Endothelial cell of umbilical vein (primary cell): Measurements from ENCODE around the gene LRRFIP2. TPM values are rescaled to one million over a fixed set of nuclear protein-coding genes. Genes with fewer than 3 reads are reported as not detected.

ENCODE experiments used
- BruUV-seq: library from RNA; stranded (reverse); fragments of 400-500 nt; replicated peaks from 2 replicates; lab custom pipeline; 2021; lab: Mats Ljungman, UMichigan
- CTCF ChIA-PET: fragments of 300-600, 350-600 bp; sonication (Branson Sonifier 250); formaldehyde crosslinking; loops from one replicate; lab custom pipeline; 2021; ENCODE audit warnings: antibody characterized with exemption, inconsistent platforms; lab: Charles Lee
- POLR2A ChIA-PET: fragments of 300-600, 350-600 bp; sonication (Branson Sonifier 250); formaldehyde crosslinking; loops from one replicate; lab custom pipeline; 2021; ENCODE audit warnings: antibody characterized with exemption, inconsistent platforms; lab: Charles Lee
- DNase-seq: peaks from one replicate; pipeline ENCODE4 v3.0.0-alpha.2; 2011; ENCODE audit warnings: low read depth, low spot score
- FAIRE-seq: peaks from 2 replicates; lab custom pipeline; 2011; peaks lifted over from hg19 to GRCh38; lab: Jason Lieb, UNC
- H2AFZ ChIP-seq: 2 replicates; pipeline ENCODE4 v1.6.0; 2012; ENCODE audit warnings: low read depth, low read length, control low read depth, inconsistent platforms
- H3K27ac ChIP-seq: 2 replicates; pipeline ENCODE4 v1.5.1; 2011; ENCODE audit warnings: low read depth, mild to moderate bottlenecking, control low read depth, low read length, moderate library complexity; ENCODE audit not compliant: insufficient read depth
- H3K27me3 ChIP-seq, 2 experiments: 2 replicates each; pipeline versions ENCODE4 v1.6.0 to v1.6.1; 2011; ENCODE audit warnings: low read length in 2 of 2, mixed read lengths in 1 of 2; ENCODE audit not compliant: control insufficient read depth in 2 of 2, insufficient read depth in 2 of 2
- H3K36me3 ChIP-seq, 2 experiments: 2 replicates in 1 of 2; 3 replicates in 1 of 2; pipeline ENCODE4 v1.5.1; 2011; ENCODE audit warnings: low read length in 2 of 2, mild to moderate bottlenecking in 1 of 2, moderate library complexity in 1 of 2; ENCODE audit not compliant: control insufficient read depth in 2 of 2, insufficient read depth in 2 of 2; ENCODE audit errors: extremely low read depth in 1 of 2
- H3K4me1 ChIP-seq: 3 replicates; pipeline ENCODE4 v1.5.1; 2011; ENCODE audit warnings: mild to moderate bottlenecking, low read length; ENCODE audit not compliant: control insufficient read depth, insufficient read depth; ENCODE audit errors: extremely low read depth
- H3K4me2 ChIP-seq: 2 replicates; pipeline ENCODE4 v1.6.1; 2011; ENCODE audit warnings: low read length, control low read depth, mixed read lengths; ENCODE audit not compliant: insufficient read depth
- H3K4me3 ChIP-seq, 3 experiments: fragments of 200-600 bp in 1 of 3; sonication (generic), shearing (Covaris generic) in 1 of 3; replicated peaks in 1 of 3; 2 replicates each; pipeline ENCODE4 v1.5.1; 2011 to 2016; ENCODE audit warnings: control low read depth in 3 of 3, low read length in 3 of 3, mild to moderate bottlenecking in 2 of 3, inconsistent platforms in 1 of 3, low read depth in 1 of 3, moderate library complexity in 1 of 3; ENCODE audit not compliant: insufficient read depth in 1 of 3
- H3K79me2 ChIP-seq: 2 replicates; pipeline ENCODE4 v1.6.0; 2012; ENCODE audit warnings: low read length, inconsistent platforms; ENCODE audit not compliant: control insufficient read depth, insufficient read depth
- H3K9ac ChIP-seq: replicated peaks from 2 replicates; pipeline ENCODE3; 2011; ENCODE audit warnings: low read length, control low read depth; ENCODE audit not compliant: insufficient read depth; ENCODE audit errors: extremely low read depth
- H3K9me1 ChIP-seq: replicated peaks from 3 replicates; pipeline ENCODE4 v1.6.0; 2011; ENCODE audit warnings: mild to moderate bottlenecking, low read length; ENCODE audit not compliant: control insufficient read depth, insufficient read depth; ENCODE audit errors: extremely low read depth
- H3K9me3 ChIP-seq: replicated peaks from 2 replicates; pipeline ENCODE4 v1.5.1; 2012; ENCODE audit warnings: low read length, inconsistent platforms; ENCODE audit not compliant: control insufficient read depth, insufficient read depth
- H4K20me1 ChIP-seq: replicated peaks from 2 replicates; pipeline ENCODE3; 2011; ENCODE audit warnings: mild to moderate bottlenecking, low read length; ENCODE audit not compliant: control insufficient read depth, insufficient read depth; ENCODE audit errors: extremely low read depth
- EZH2 ChIP-seq: IDR thresholded peaks from 2 replicates; pipeline ENCODE4 v1.6.1; 2012; ENCODE audit warnings: borderline replicate concordance, low read depth, mild to moderate bottlenecking, moderate library complexity, low read length, inconsistent platforms; ENCODE audit not compliant: severe bottlenecking
- FOS ChIP-seq: IDR thresholded peaks from 2 replicates; pipeline ENCODE4 v1.6.1; 2011; ENCODE audit warnings: mild to moderate bottlenecking, low read length, moderate library complexity, borderline replicate concordance; ENCODE audit not compliant: insufficient read depth
- GATA2 ChIP-seq: IDR thresholded peaks from 2 replicates; pipeline ENCODE4 v1.7.0; 2011; ENCODE audit warnings: low read depth, mild to moderate bottlenecking, moderate library complexity, mixed read lengths, low read length; ENCODE audit not compliant: insufficient read length, insufficient read depth
- JUN ChIP-seq: IDR thresholded peaks from 2 replicates; pipeline ENCODE4 v1.6.1; 2011; ENCODE audit warnings: borderline replicate concordance, low read depth; ENCODE audit not compliant: insufficient read length, insufficient read depth
- MYC ChIP-seq: IDR thresholded peaks from one replicate; pipeline ENCODE4 v1.6.1; 2011; ENCODE audit warnings: mild to moderate bottlenecking, low read depth, low read length
- POLR2A ChIP-seq: IDR thresholded peaks from 2 replicates; pipeline ENCODE4 v1.6.1; 2012; ENCODE audit warnings: low read depth, mild to moderate bottlenecking, control low read depth, low read length
- POLR2AphosphoS5 ChIP-seq: IDR thresholded peaks from 2 replicates; pipeline ENCODE4 v1.6.1; 2012; ENCODE audit warnings: low read depth, mild to moderate bottlenecking, control low read depth, low read length, moderate library complexity; ENCODE audit not compliant: insufficient read depth
- dilution Hi-C: fragments of 300-500 bp; cut with MboI; formaldehyde crosslinking; loops from one replicate; pipeline ENCODE4 v1.15.0; 2019; ENCODE audit warnings: low sequenced_read_pairs; ENCODE audit not compliant: extremely low pct_ligation_motif_present
- intact Hi-C: fragments of 100-400 bp; cut with micrococcal nuclease; formaldehyde crosslinking; loops from one replicate; pipeline ENCODE4 v1.10.0; 2022
- polyA plus RNA-seq, 4 experiments: library from polyadenylated mRNA; depleted of rRNA in 3 of 4; stranded (reverse) in 3 of 4; unstranded in 1 of 4; fragments of >200 nt; gene quantifications; 2 replicates each; pipeline versions ENCODE4 v1.2.1 to v1.2.3, GENCODE V29; 2011 to 2012; ENCODE audit warnings: missing spikeins in 1 of 4
- total RNA-seq: library from RNA; stranded (reverse); gene quantifications from 2 replicates; pipeline ENCODE4 v1.2.3, GENCODE V29; 2021
- TF ChIP-seq, protein P1 (sequence below): IDR thresholded peaks from 2 replicates; pipeline ENCODE4 v1.6.1; 2011; ENCODE audit not compliant: insufficient read depth, insufficient read length
- TF ChIP-seq, protein P2 (sequence below), 2 donors: IDR thresholded peaks; 1 replicate in 1 of 2; 2 replicates in 1 of 2; pipeline ENCODE4 v1.5.1; 2011; ENCODE audit warnings: low read length in 2 of 2, mild to moderate bottlenecking in 2 of 2, moderate library complexity in 2 of 2, control low read depth in 1 of 2, inconsistent platforms in 1 of 2, low read depth in 1 of 2; ENCODE audit not compliant: insufficient read depth in 1 of 2; ENCODE audit errors: extremely low read depth in 1 of 2

LRRFIP2 gene
- total and polyA plus RNA-seq, 2 donors (not counting 3 experiments of a cell fraction or from before 2014, with no cell fraction given): 20.8 to 78.9 TPM

DNA sequence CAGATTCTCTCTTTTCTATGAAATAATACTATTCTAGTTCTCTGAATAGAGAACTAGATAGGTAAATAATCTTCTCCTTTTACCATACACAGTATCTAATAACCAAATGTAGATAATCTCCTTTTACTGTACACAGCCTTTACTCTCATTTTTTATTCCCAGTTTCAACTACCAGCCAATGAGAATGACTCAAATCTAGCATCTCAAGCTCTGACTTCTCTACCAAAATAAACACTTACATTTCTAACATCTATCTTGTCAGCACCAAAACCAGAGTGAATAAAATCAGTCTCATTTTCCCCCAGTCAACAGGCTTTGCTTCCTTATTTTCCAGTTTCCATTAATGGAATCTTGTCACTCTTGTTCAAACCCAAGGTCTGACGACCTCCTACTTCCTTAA is 36.9 kb downstream of the LRRFIP2 start:
- no peak for FAIRE-seq
- CTCF ChIA-PET: no interaction called here
- no peaks in the 10 kb centered on the region for H3K9me3 ChIP-seq
- H3K27me3 ChIP-seq: no peaks in the 10 kb centered on the region
- H3K4me1 ChIP-seq: peaks cover 4% of the 10 kb centered on the region
- H3K4me2 ChIP-seq: no peak overlapping the region
- H3K9ac ChIP-seq: no peak overlapping the region
- dilution Hi-C loops: no loop called here
- no peak for DNase-seq
- intact Hi-C loops: no loop called here
- BruUV-seq: no TSS peak
- H4K20me1 ChIP-seq: no peaks in the 10 kb centered on the region
- H3K4me3 ChIP-seq: no peak overlapping the region
- no peak overlapping the region for H3K27ac ChIP-seq
- POLR2A ChIA-PET: no interaction called here
- H3K36me3 ChIP-seq: no peaks in the 10 kb centered on the region
- no peaks in the 10 kb centered on the region for H3K9me1 ChIP-seq
- no peak for TF ChIP-seq POLR2A
- no peak for TF ChIP-seq FOS
- no peak for TF ChIP-seq EZH2
- TF ChIP-seq GATA2: no peak
- no peak for TF ChIP-seq JUN
- TF ChIP-seq MYC: no peak
- TF ChIP-seq, protein P1, sequence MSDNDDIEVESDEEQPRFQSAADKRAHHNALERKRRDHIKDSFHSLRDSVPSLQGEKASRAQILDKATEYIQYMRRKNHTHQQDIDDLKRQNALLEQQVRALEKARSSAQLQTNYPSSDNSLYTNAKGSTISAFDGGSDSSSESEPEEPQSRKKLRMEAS: no peak
- TF ChIP-seq, protein P2, sequence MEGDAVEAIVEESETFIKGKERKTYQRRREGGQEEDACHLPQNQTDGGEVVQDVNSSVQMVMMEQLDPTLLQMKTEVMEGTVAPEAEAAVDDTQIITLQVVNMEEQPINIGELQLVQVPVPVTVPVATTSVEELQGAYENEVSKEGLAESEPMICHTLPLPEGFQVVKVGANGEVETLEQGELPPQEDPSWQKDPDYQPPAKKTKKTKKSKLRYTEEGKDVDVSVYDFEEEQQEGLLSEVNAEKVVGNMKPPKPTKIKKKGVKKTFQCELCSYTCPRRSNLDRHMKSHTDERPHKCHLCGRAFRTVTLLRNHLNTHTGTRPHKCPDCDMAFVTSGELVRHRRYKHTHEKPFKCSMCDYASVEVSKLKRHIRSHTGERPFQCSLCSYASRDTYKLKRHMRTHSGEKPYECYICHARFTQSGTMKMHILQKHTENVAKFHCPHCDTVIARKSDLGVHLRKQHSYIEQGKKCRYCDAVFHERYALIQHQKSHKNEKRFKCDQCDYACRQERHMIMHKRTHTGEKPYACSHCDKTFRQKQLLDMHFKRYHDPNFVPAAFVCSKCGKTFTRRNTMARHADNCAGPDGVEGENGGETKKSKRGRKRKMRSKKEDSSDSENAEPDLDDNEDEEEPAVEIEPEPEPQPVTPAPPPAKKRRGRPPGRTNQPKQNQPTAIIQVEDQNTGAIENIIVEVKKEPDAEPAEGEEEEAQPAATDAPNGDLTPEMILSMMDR (IDR thresholded peaks at IDR 0.05; ENCODE audit: extremely low read depth in 1 of 2, insufficient read depth in 1 of 2, low read depth in 1 of 2, low read length in 2 of 2): no peak
- no peak for TF ChIP-seq POLR2AphosphoS5
- peaks cover 45% of the 10 kb centered on the region for H3K79me2 ChIP-seq
- no peak overlapping the region for H2AFZ ChIP-seq
